ENCODE measurements around the gene KIF5C. TPM values are rescaled to one million over a fixed set of nuclear protein-coding genes. Genes with fewer than 3 reads are reported as not detected.

The KIF5C gene
- total RNA-seq, 1 donor from 2014 or later = 1.3 TPM

- Mint-ChIP-seq H3K27ac (no peak overlapping the region), H3K27me3 (ENCODE audit: low read depth) (peaks cover 7% of the 10 kb centered on the region), H3K4me1 (no peaks in the 10 kb centered on the region), H3K36me3 (no peaks in the 10 kb centered on the region), H3K9me3 (no peaks in the 10 kb centered on the region), H3K4me3 (no peak overlapping the region)
- no peak for DNase-seq (ENCODE audit: low spot score in 2 of 2, unreplicated experiment in 2 of 2)
- TF ChIP-seq CTCF (IDR thresholded peaks at IDR 0.05; ENCODE audit: unreplicated experiment) = no peak
Measured at GRCh38 chr2:148960483-148960882, 85.5 kb downstream of the KIF5C start.

- H3K27me3 Mint-ChIP-seq (ENCODE audit: low read depth) = peaks cover 6% of the 10 kb centered on the region
- H3K27ac Mint-ChIP-seq = no peak overlapping the region
- no peak overlapping the region for H3K4me3 Mint-ChIP-seq
- TF ChIP-seq CTCF (IDR thresholded peaks at IDR 0.05; ENCODE audit: unreplicated experiment) = no peak
- peaks cover 9% of the 10 kb centered on the region for H3K4me1 Mint-ChIP-seq
- DNase-seq (ENCODE audit: low spot score in 2 of 2, unreplicated experiment in 2 of 2) = no peak
- H3K36me3 Mint-ChIP-seq = no peaks in the 10 kb centered on the region
- no peaks in the 10 kb centered on the region for H3K9me3 Mint-ChIP-seq
Measured at GRCh38 chr2:148963461-148963860, 88.4 kb downstream of the KIF5C start.

DNA sequence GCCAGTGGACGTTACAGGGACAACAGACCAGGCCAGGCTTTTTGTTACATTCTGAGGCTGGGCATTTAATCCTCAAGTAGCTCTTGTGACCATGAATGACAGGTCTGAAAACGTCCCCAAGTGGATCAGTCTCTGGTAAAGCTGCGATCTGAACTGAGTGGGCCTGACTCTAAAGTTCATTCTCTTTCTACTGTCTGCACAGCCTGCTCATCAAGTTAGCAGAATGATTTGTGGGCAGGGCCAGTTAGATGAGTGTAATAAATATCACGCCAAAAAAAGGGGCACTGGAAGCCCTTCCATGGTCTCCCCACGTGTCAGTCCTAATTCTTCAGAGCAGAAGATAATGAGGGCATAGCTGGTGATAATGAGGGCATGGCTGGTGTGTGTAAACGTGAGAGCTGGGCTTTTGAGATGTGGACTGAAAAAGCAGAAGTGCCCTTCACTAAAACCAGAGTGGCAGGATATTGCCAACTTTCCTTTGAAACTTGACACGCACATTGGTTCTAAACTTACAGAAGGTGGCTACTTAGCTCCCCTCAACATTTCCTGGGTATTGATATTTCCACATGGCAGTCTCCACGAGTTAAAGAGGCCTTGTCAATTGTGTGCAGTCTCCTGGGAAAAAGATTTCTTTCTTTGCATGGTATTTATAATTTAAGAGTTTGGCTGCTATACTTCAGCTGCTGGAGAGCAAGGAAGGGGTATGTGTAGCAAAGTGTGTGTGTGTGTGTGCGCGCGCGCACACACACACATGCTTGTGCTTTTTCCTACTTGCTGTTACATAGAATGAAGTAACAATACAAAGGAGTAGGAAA, 90.8 kb downstream of the KIF5C start:
- peaks cover 6% of the 10 kb centered on the region for H3K27me3 Mint-ChIP-seq (ENCODE audit: low read depth)
- DNase-seq (ENCODE audit: low spot score in 2 of 2, unreplicated experiment in 2 of 2) = no peak
- no peak for TF ChIP-seq CTCF (IDR thresholded peaks at IDR 0.05; ENCODE audit: unreplicated experiment)
- H3K4me3 Mint-ChIP-seq = no peak overlapping the region
- H3K27ac Mint-ChIP-seq = no peak overlapping the region
- no peaks in the 10 kb centered on the region for H3K9me3 Mint-ChIP-seq
- H3K4me1 Mint-ChIP-seq = peaks cover 17% of the 10 kb centered on the region
- H3K36me3 Mint-ChIP-seq = no peaks in the 10 kb centered on the region

DNA sequence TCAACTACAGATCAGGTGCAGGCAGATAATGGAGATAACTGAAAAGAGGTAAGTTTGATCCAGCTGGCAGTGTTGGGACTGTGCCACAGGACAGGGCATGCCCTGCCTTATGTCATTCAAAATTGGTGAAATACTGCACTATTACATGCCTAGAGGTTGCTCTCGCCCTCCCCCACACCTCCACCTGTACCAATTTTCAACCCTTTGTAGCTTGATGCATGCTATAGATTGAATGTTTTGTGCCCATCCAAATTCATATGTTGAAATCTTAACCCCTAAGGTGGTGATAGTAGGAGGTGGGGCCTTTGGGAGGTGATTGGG, 91.4 kb downstream of the KIF5C start:
- H3K27ac Mint-ChIP-seq = no peak overlapping the region
- H3K4me1 Mint-ChIP-seq = peaks cover 17% of the 10 kb centered on the region
- DNase-seq (ENCODE audit: low spot score in 2 of 2, unreplicated experiment in 2 of 2) = no peak
- peaks cover 6% of the 10 kb centered on the region for H3K27me3 Mint-ChIP-seq (ENCODE audit: low read depth)
- H3K4me3 Mint-ChIP-seq = no peak overlapping the region
- no peak for TF ChIP-seq CTCF (IDR thresholded peaks at IDR 0.05; ENCODE audit: unreplicated experiment)
- H3K36me3 Mint-ChIP-seq = no peaks in the 10 kb centered on the region
- H3K9me3 Mint-ChIP-seq = no peaks in the 10 kb centered on the region

DNA sequence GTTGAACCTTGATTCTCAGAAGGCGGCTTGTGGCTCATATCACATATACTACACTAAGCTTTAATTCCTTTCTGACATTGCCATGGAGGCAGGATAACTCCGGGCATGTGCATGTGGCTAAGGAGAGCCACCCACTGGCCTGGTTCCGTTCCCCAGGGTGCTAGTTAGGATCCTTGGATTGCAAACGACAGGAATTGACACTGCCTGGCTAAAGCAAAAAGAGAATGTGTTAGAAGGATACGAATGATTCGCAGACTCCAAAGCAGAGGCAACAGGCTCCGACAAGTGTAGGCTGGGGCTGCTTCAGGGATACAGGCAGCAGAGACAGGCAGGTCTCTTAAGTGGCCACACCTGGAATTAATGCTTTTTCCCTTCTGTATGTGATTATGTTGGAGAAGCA, 92.0 kb downstream of the KIF5C start:
- no peak for DNase-seq (ENCODE audit: low spot score in 2 of 2, unreplicated experiment in 2 of 2)
- no peak for TF ChIP-seq CTCF (IDR thresholded peaks at IDR 0.05; ENCODE audit: unreplicated experiment)
- H3K27ac Mint-ChIP-seq = no peak overlapping the region
- peaks cover 17% of the 10 kb centered on the region for H3K4me1 Mint-ChIP-seq
- no peaks in the 10 kb centered on the region for H3K36me3 Mint-ChIP-seq
- H3K9me3 Mint-ChIP-seq = no peaks in the 10 kb centered on the region
- peaks cover 3% of the 10 kb centered on the region for H3K27me3 Mint-ChIP-seq (ENCODE audit: low read depth)
- H3K4me3 Mint-ChIP-seq = no peak overlapping the region

All from mesothelial cell of epicardium (in vitro differentiated cells).